Ovary (tissue), 3 donors: ENCODE results near the gene PPM1H.

Experiments
- CTCF ChIP-seq, 3 donors: fragments of 450-650 bp in 2 of 3; fragments of 200-600 bp in 1 of 3; IDR thresholded peaks; one replicate each; pipeline versions ENCODE4 v1.5.1 to v1.8.0; 2016 to 2022; ENCODE audit warnings: antibody characterized with exemption in 3 of 3, mild to moderate bottlenecking in 1 of 3
- POLR2A ChIP-seq: fragments of 450-650 bp; IDR thresholded peaks from one replicate; pipeline ENCODE4 v1.6.1; 2017; ENCODE audit warnings: antibody characterized with exemption, mild to moderate bottlenecking, moderate library complexity
- donor health status: DM: no; HTN: no; CAD: no.

GRCh38 chr12:62943779-62944395 lies 8.9 kb upstream of the PPM1H start:
- no peak for TF ChIP-seq CTCF (IDR thresholded peaks at IDR 0.05)
- no peak for TF ChIP-seq POLR2A
